Activated CD8-positive, alpha-beta T cell treated with anti-CD3 and anti-CD28 coated beads, Interleukin-2, amount 10 ng/mL, durations not matched to agents 7 days and 5 days (primary cell): Measurements from ENCODE around the gene RFLNA. TPM values are rescaled to one million over a fixed set of nuclear protein-coding genes. Genes with fewer than 3 reads are reported as not detected.
A peak's percentile ranks its signal among the peaks of the same experiment; 100 is the strongest.
"Not testable (repeated sequence)": the region's sequence is repeated elsewhere in the genome, so short reads cannot be mapped to it uniquely, and the experiment has no call there.

Experiments used
- ATAC-seq: fragments of 150-1000 bp; cut with Tn5 transposase; one replicate; pipeline ENCODE4 v1.10.0; 2021; ENCODE audit warnings: moderate library complexity
- CTCF ChIA-PET: fragments of 350-600 bp; sonication (Branson Sonifier 250); formaldehyde crosslinking; loops from one replicate; lab custom pipeline; 2021; ENCODE audit warnings: antibody characterized with exemption; lab: Charles Lee
- POLR2A ChIA-PET: fragments of 350-600 bp; sonication (Branson Sonifier 250); formaldehyde crosslinking; loops from one replicate; lab custom pipeline; 2021; ENCODE audit warnings: antibody characterized with exemption; lab: Charles Lee
- DNase-seq: peaks from one replicate; pipeline ENCODE4 v3.0.0-alpha.2; 2020
- H3K27ac Mint-ChIP-seq: one replicate; pipeline ENCODE4 v1.8.0; 2021; ENCODE audit warnings: mild to moderate bottlenecking, mixed read lengths
- H3K27me3 Mint-ChIP-seq: one replicate; pipeline ENCODE4 v1.8.0; 2021; ENCODE audit warnings: low read depth, mixed read lengths
- H3K36me3 Mint-ChIP-seq: one replicate; pipeline ENCODE4 v1.8.0; 2021; ENCODE audit warnings: low read depth, mixed read lengths
- H3K4me1 Mint-ChIP-seq: one replicate; pipeline ENCODE4 v1.8.0; 2021; ENCODE audit warnings: low read depth, mixed read lengths
- H3K4me3 Mint-ChIP-seq: one replicate; pipeline ENCODE4 v1.8.0; 2021; ENCODE audit warnings: mild to moderate bottlenecking, mixed read lengths
- H3K9me3 Mint-ChIP-seq: one replicate; pipeline ENCODE4 v1.8.0; 2022; ENCODE audit warnings: mixed read lengths; ENCODE audit not compliant: insufficient read depth
- total RNA-seq, 2 experiments: library from RNA; stranded (reverse); gene quantifications; one replicate each; pipeline ENCODE4 v1.2.3, GENCODE V29; 2021

The RFLNA gene
- total RNA-seq, 2 experiments from 2014 or later: not detected

DNA sequence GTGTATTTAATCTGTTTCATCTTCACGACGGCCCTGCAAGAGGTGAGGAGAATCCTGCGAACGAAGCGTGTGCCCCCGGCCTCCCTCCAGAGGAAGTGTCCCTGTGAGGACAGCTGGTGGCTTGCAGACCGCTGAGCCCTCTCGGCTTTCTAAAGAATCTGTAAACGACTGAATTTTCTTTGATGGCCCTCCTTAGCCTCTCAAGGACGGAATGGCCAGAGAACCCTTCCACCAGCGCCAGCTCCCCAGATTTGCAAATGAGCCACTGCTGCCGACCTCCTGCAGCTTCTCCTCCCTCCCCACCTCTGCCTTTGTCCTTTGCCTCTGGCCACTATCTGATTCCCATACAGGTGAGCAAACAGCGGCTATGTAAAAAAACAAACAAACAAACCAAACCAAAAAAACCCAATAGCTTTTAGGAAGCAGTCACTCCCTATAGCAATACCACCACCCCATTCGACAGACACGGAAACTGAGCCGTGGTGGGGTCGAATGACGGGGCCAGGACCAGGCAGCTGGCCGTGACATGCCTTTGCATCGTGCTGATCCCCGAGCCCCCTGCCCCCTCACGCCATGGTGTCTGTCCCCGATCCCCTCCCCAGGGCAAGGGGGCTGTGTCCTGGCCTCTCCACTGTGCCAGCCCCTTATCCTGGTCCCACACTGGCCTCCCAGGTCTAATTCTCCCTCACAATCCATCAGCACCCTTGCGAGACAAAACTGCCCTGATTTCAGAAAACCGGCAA lies 23.6 kb downstream of the RFLNA start:
- ChIA-PET POLR2A (no interaction called here), CTCF (interaction anchor here (2.1 to 2.3 kb wide), 2 partner anchors 283 to 286 kb away, joined by 7 to 10 read pairs; no protein-coding TSS in a partner anchor)
- H3K4me3 Mint-ChIP-seq: no peak overlapping the region
- DNase-seq (no peak), ATAC-seq (no peak)
- H3K27me3 Mint-ChIP-seq: no peaks in the 10 kb centered on the region
- H3K4me1 Mint-ChIP-seq: no peaks in the 10 kb centered on the region
- H3K9me3 Mint-ChIP-seq: no peaks in the 10 kb centered on the region
- H3K36me3 Mint-ChIP-seq: peaks cover under 1% of the 10 kb centered on the region
- no peak overlapping the region for H3K27ac Mint-ChIP-seq

DNA sequence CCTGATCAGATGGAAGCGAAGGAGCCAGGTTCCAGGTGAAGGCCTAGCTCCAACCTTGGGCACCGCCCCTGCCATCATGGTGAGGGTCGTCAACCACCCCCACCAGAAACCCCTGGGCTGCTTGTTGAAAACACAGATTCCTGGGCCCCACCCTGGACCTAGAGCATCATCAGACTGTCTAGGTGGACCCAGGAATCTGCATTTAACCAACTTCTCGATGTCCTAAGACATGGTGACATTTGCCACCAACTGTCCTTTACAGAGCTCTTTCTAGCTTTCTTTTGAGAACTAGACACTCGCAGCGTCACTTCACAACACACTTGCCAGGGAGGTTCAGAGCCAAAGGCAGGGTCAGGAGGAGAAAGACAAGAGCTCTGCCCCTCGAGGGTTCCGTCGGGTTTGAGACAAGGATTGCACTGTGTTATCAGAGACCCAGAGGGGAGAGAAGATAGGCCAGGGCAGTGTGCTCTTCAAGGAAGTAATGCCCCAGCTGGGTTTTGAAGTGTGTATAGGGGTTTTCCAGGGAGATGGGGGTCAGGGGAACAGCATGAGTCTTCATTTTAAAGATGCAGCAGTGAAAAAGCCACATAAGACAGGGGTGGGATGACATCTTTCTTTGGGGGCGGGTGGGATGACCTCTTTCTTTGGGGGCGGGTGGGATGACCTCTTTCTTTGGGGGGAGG lies 24.6 kb downstream of the RFLNA start:
- ATAC-seq (no peak), DNase-seq (no peak)
- POLR2A ChIA-PET: no interaction called here
- Mint-ChIP-seq H3K9me3 (peaks cover 4% of the 10 kb centered on the region), H3K27ac (no peak overlapping the region), H3K27me3 (no peaks in the 10 kb centered on the region), H3K4me3 (no peak overlapping the region), H3K4me1 (no peaks in the 10 kb centered on the region), H3K36me3 (peaks cover 11% of the 10 kb centered on the region)
- CTCF ChIA-PET: interaction anchor here (2.1 to 2.3 kb wide), 2 partner anchors 284 to 287 kb away, joined by 7 to 10 read pairs; no protein-coding TSS in a partner anchor

DNA sequence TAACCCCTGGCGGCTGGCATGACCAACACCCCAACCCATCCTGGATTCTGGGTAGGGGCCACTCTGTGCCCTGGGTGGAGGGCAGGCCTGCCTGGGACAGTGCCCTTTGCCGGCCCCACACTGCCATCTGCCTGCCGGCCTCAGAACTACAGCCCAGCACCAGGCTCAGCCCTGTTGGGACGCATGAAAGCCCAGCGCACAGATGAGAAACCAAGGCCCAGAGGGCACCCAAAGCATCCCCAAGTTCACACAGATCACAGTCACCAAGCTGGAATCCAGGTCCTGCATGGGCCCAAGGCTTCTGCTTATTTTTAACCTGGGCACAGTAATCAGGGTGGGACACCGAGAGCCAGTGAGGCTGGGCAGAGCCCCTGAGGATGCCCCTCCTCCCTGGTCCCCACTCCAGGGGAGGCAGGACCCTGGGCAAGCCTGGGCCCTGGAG lies 26.2 kb downstream of the RFLNA start:
- ChIA-PET POLR2A (no interaction called here), CTCF (interaction anchor here (0.6 kb wide), 1 partner anchor 267 kb away, joined by 3 read pairs; no protein-coding TSS in a partner anchor)
- Mint-ChIP-seq H3K27me3 (no peaks in the 10 kb centered on the region), H3K36me3 (peaks cover 23% of the 10 kb centered on the region), H3K27ac (peak overlapping the region; percentile 57), H3K4me1 (no peaks in the 10 kb centered on the region), H3K9me3 (peaks cover 4% of the 10 kb centered on the region), H3K4me3 (no peak overlapping the region)
- ATAC-seq (peak; percentile 87), DNase-seq (peak; percentile 76)

- Mint-ChIP-seq H3K27ac (no peak overlapping the region), H3K4me3 (no peak overlapping the region), H3K36me3 (peaks cover 25% of the 10 kb centered on the region), H3K27me3 (no peaks in the 10 kb centered on the region), H3K9me3 (peaks cover 4% of the 10 kb centered on the region), H3K4me1 (no peaks in the 10 kb centered on the region)
- DNase-seq: no peak
- no peak for ATAC-seq
- POLR2A ChIA-PET: interaction anchor here (0.5 kb wide), 1 partner anchor 314 kb away, joined by 3 read pairs; no protein-coding TSS in a partner anchor
- CTCF ChIA-PET: interaction anchor here (0.6 to 1.0 kb wide), 4 partner anchors 160 to 389 kb away, joined by 3 read pairs; no protein-coding TSS in a partner anchor
These were observed 26.8 kb downstream of the RFLNA start for GRCh38 chr12:124321556-124322270.

- Mint-ChIP-seq H3K27ac (no peak overlapping the region), H3K4me3 (no peak overlapping the region), H3K36me3 (peaks cover 29% of the 10 kb centered on the region), H3K9me3 (peaks cover 4% of the 10 kb centered on the region), H3K27me3 (no peaks in the 10 kb centered on the region), H3K4me1 (no peaks in the 10 kb centered on the region)
- ATAC-seq: no peak
- ChIA-PET POLR2A (interaction anchor here (0.6 kb wide), 1 partner anchor 281 kb away, joined by 4 read pairs; no protein-coding TSS in a partner anchor), CTCF (interaction anchor here (0.9 to 1.0 kb wide), 3 partner anchors 161 to 390 kb away, joined by 3 read pairs; no protein-coding TSS in a partner anchor)
- DNase-seq: no peak
These were observed 27.5 kb downstream of the RFLNA start for GRCh38 chr12:124322271-124322998.

GRCh38 chr12:124322999-124323328 lies 28.1 kb downstream of the RFLNA start:
- POLR2A ChIA-PET, CTCF ChIA-PET, DNase-seq, H3K4me1 Mint-ChIP-seq, H3K4me3 Mint-ChIP-seq, H3K27ac Mint-ChIP-seq, H3K9me3 Mint-ChIP-seq, H3K27me3 Mint-ChIP-seq, ATAC-seq: not testable (repeated sequence)
- H3K36me3 Mint-ChIP-seq: peaks cover 32% of the 10 kb centered on the region

DNA sequence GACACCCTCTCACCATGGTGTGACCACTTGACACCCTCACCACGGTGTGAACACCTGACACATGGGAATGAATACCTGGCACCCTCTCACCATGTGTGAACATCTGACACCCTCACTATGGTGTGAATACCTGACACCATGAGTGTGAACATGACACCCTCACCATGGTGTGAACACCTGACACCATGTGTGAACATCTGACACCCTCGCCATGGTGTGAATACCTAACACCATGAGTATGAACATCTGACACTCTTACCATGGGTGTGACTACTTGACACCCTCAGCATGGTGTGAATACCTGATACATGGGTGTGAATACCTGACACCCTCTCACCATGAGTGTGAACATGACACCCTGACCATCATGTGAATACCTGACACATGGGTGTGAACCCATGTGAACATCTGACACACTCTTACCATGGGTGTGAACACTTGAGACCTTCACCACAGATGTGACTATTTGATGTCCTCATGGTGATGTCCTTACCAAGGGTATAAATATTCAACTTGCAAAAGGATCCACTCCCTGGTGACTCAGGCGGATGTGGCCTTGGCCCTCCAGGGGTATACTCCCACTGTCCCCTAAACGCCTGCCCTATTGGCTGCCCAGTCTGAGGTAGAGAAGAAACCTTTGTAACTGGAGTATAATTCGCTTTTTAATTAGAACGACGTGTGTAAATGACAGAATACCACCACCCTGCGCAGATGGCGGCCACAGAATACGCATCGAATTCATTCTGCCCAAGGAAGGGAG lies 29.1 kb downstream of the RFLNA start:
- H3K36me3 Mint-ChIP-seq: peaks cover 32% of the 10 kb centered on the region
- POLR2A ChIA-PET: no interaction called here
- H3K4me3 Mint-ChIP-seq: no peak overlapping the region
- CTCF ChIA-PET: no interaction called here
- no peaks in the 10 kb centered on the region for H3K4me1 Mint-ChIP-seq
- DNase-seq (no peak), ATAC-seq (no peak)
- H3K27ac Mint-ChIP-seq: no peak overlapping the region
- no peaks in the 10 kb centered on the region for H3K27me3 Mint-ChIP-seq
- H3K9me3 Mint-ChIP-seq: peaks cover 4% of the 10 kb centered on the region

GRCh38 chr12:124324803-124325705 lies 30.2 kb downstream of the RFLNA start:
- H3K27me3 Mint-ChIP-seq: no peaks in the 10 kb centered on the region
- DNase-seq (no peak), ATAC-seq (no peak)
- no peak overlapping the region for H3K4me3 Mint-ChIP-seq
- H3K36me3 Mint-ChIP-seq: peaks cover 35% of the 10 kb centered on the region
- POLR2A ChIA-PET: no interaction called here
- CTCF ChIA-PET: no interaction called here
- no peaks in the 10 kb centered on the region for H3K4me1 Mint-ChIP-seq
- no peak overlapping the region for H3K27ac Mint-ChIP-seq
- peaks cover 4% of the 10 kb centered on the region for H3K9me3 Mint-ChIP-seq

DNA sequence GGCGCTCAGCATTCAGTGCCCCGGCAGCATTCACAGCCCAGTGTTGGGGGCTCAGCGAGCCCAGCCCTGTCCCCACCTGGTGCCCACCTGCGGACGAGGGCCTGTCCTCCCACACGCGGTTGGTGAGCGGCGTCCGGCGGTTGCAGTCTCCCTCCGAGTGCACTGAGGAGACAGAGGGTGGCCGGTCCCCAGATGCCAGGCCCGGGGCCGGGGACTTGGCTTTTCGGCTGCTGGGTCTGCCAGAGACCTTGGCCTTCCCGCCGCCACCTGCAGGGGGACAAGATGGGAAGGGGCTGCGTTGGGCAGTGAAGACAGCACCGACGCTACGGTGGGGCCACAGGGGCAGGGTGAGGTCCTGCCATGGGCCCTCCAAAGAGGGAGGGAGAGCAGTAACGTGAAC lies 31.2 kb downstream of the RFLNA start:
- Mint-ChIP-seq H3K36me3 (peaks cover 35% of the 10 kb centered on the region), H3K4me3 (no peak overlapping the region), H3K27me3 (no peaks in the 10 kb centered on the region), H3K9me3 (peaks cover 4% of the 10 kb centered on the region), H3K4me1 (no peaks in the 10 kb centered on the region), H3K27ac (no peak overlapping the region)
- ChIA-PET POLR2A (no interaction called here), CTCF (no interaction called here)
- ATAC-seq (no peak), DNase-seq (no peak)

GRCh38 chr12:124326871-124327270 lies 32.0 kb downstream of the RFLNA start:
- Mint-ChIP-seq H3K27ac (no peak overlapping the region), H3K4me1 (no peaks in the 10 kb centered on the region), H3K36me3 (peaks cover 35% of the 10 kb centered on the region), H3K9me3 (peaks cover 4% of the 10 kb centered on the region), H3K27me3 (no peaks in the 10 kb centered on the region), H3K4me3 (no peak overlapping the region)
- ChIA-PET CTCF (no interaction called here), POLR2A (no interaction called here)
- no peak for ATAC-seq
- DNase-seq: no peak
